Measurements from ENCODE around the gene MCAT. TPM values are rescaled to one million over a fixed set of nuclear protein-coding genes. Genes with fewer than 3 reads are reported as not detected.

Gene MCAT
- polyA plus RNA-seq, 1 donor, result 15.6 TPM

DNA sequence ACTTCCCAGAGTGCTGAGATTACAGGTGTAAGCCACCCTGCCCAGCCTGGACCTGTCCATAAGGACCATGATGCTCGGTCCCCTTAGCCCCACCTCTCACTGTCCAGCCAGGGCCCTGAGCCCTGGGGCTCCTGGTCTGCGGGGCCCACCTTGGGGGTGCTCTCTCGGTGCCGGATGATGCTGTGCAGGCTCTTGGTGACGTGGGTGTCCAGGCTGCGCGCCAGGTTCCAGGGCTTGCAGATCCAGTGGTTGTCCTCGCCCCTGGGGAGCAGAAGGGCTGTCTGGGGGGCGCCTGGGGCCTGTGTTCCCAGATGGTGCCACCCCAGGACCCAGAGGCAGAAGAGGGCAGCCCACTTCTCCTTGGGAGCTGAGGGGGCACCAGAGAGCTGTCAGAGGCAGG, 30.4 kb upstream of the MCAT start:
- H3K36me3 ChIP-seq (ENCODE audit: control insufficient read depth, insufficient read depth, low read length), result peaks cover 74% of the 10 kb centered on the region
- H3K4me3 ChIP-seq (ENCODE audit: low read length), result no peak overlapping the region
- no peaks in the 10 kb centered on the region for H3K4me1 ChIP-seq (ENCODE audit: control insufficient read depth, insufficient read depth, low read length)
- WGBS (ENCODE audit: insufficient coverage, low lambda C conversion rate), result no CpG with 5 or more reads among the region's 9 CpGs
- no peaks in the 10 kb centered on the region for H3K27me3 ChIP-seq (ENCODE audit: control insufficient read depth, insufficient read depth, low read length)
- DNase-seq, result no peak
- H3K9me3 ChIP-seq (ENCODE audit: control insufficient read depth, low read depth, low read length), result no peaks in the 10 kb centered on the region
- no peak overlapping the region for H3K27ac ChIP-seq (ENCODE audit: low read length)

DNA sequence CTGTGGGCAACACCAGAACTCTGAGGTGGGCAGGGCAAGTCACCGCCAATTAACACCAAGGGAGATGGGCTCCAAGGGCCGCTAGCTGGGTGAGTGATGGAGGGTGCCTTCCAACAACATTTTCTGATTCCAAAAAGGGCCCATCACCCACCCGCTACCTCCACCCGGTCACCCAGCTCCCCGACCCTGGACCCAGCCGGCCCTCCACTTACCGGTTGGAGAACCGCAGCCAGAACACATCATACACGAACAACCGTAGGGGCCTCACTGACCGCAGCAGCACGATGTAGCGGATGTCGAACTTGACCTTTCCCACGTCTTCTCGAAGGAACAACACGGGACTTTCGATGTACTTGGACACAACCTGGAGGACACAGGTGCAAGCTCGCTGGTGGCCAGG, 29.0 kb upstream of the MCAT start:
- Histone ChIP-seq H3K9me3 (ENCODE audit: control insufficient read depth, low read depth, low read length) (no peaks in the 10 kb centered on the region), H3K27ac (ENCODE audit: low read length) (no peak overlapping the region), H3K4me3 (ENCODE audit: low read length) (no peak overlapping the region), H3K27me3 (ENCODE audit: control insufficient read depth, insufficient read depth, low read length) (no peaks in the 10 kb centered on the region), H3K4me1 (ENCODE audit: control insufficient read depth, insufficient read depth, low read length) (no peaks in the 10 kb centered on the region), H3K36me3 (ENCODE audit: control insufficient read depth, insufficient read depth, low read length) (peaks cover 79% of the 10 kb centered on the region)
- WGBS (ENCODE audit: insufficient coverage, low lambda C conversion rate), result no CpG with 5 or more reads among the region's 19 CpGs
- no peak for DNase-seq

DNA sequence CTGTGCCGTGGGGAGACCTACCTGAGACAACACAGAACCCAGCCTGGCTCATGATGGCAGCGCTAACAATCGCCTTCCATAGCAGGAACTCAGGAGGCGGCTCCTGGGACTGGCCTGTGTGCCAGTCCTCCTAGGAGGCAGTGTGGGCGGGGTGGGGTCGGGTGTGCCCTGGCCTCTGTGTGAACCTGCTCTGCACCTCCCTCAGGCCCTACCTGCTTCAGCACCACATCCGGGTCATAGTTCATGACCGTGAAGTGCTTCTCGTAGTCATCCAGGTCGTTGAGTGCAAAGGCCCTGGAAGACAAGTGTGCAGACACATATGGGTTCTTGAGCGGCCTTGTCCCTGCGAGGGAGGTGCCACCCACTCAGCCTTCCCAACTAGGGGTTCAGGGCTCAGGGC, 28.4 kb upstream of the MCAT start:
- no CpG with 5 or more reads among the region's 12 CpGs for WGBS (ENCODE audit: insufficient coverage, low lambda C conversion rate)
- H3K4me3 ChIP-seq (ENCODE audit: low read length), result no peak overlapping the region
- no peak overlapping the region for H3K27ac ChIP-seq (ENCODE audit: low read length)
- H3K36me3 ChIP-seq (ENCODE audit: control insufficient read depth, insufficient read depth, low read length), result peaks cover 77% of the 10 kb centered on the region
- no peaks in the 10 kb centered on the region for H3K27me3 ChIP-seq (ENCODE audit: control insufficient read depth, insufficient read depth, low read length)
- H3K4me1 ChIP-seq (ENCODE audit: control insufficient read depth, insufficient read depth, low read length), result no peaks in the 10 kb centered on the region
- no peak for DNase-seq
- H3K9me3 ChIP-seq (ENCODE audit: control insufficient read depth, low read depth, low read length), result no peaks in the 10 kb centered on the region

DNA sequence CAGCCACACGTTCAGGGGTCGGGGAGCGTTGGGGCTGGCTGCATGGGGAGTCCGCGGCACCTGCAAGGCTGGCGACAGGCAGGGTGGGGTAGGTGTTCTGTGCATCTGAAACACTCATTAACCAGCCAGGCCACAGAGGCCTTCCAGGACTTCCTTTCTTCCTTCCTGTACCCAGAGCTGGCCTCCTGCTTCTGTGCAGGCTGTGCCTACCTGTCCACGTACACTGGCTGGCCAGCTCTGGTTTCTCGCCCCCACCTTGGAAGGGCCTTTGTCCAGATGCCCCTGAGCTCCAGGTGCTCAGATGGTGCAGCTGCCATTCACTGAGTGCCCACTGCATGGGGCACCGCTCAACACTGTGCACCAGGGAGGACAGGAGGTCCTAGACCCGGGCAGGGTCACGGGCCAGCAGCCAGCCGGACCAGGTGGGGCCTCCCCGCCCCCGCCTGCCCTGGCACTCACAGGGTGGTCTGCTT, 27.9 kb upstream of the MCAT start:
- WGBS (ENCODE audit: insufficient coverage, low lambda C conversion rate), result no CpG with 5 or more reads among the region's 14 CpGs

DNA sequence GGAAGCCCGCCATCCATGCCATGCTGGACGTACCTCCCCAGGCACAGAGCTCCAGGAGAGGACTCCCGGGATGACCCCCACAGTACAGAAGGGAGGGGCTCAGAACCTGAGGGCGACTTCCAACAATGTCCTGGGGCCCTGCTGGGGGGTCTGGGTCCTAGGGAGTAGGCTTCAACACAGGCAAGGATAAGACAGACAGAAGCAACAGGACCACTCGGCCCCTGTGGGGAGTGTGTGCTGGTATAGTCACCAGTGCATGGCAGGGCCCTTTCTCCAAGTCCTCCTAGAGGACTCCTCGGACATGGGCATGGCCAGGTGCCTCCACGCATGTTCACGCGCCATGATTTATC, 26.9 kb upstream of the MCAT start:
- no peak overlapping the region for H3K27ac ChIP-seq (ENCODE audit: low read length)
- H3K27me3 ChIP-seq (ENCODE audit: control insufficient read depth, insufficient read depth, low read length), result no peaks in the 10 kb centered on the region
- no peak overlapping the region for H3K4me3 ChIP-seq (ENCODE audit: low read length)
- no peaks in the 10 kb centered on the region for H3K4me1 ChIP-seq (ENCODE audit: control insufficient read depth, insufficient read depth, low read length)
- no peak for DNase-seq
- H3K9me3 ChIP-seq (ENCODE audit: control insufficient read depth, low read depth, low read length), result no peaks in the 10 kb centered on the region
- peaks cover 66% of the 10 kb centered on the region for H3K36me3 ChIP-seq (ENCODE audit: control insufficient read depth, insufficient read depth, low read length)
- no CpG with 5 or more reads among the region's 9 CpGs for WGBS (ENCODE audit: insufficient coverage, low lambda C conversion rate)

More for the DNA sequence above, 27.9 kb upstream of the MCAT start:
- H3K4me1 ChIP-seq (ENCODE audit: control insufficient read depth, insufficient read depth, low read length), result no peaks in the 10 kb centered on the region
- no peaks in the 10 kb centered on the region for H3K9me3 ChIP-seq (ENCODE audit: control insufficient read depth, low read depth, low read length)
- no peak for DNase-seq
- H3K4me3 ChIP-seq (ENCODE audit: low read length), result no peak overlapping the region
- H3K27ac ChIP-seq (ENCODE audit: low read length), result no peak overlapping the region
- peaks cover 75% of the 10 kb centered on the region for H3K36me3 ChIP-seq (ENCODE audit: control insufficient read depth, insufficient read depth, low read length)
- no peaks in the 10 kb centered on the region for H3K27me3 ChIP-seq (ENCODE audit: control insufficient read depth, insufficient read depth, low read length)

DNA sequence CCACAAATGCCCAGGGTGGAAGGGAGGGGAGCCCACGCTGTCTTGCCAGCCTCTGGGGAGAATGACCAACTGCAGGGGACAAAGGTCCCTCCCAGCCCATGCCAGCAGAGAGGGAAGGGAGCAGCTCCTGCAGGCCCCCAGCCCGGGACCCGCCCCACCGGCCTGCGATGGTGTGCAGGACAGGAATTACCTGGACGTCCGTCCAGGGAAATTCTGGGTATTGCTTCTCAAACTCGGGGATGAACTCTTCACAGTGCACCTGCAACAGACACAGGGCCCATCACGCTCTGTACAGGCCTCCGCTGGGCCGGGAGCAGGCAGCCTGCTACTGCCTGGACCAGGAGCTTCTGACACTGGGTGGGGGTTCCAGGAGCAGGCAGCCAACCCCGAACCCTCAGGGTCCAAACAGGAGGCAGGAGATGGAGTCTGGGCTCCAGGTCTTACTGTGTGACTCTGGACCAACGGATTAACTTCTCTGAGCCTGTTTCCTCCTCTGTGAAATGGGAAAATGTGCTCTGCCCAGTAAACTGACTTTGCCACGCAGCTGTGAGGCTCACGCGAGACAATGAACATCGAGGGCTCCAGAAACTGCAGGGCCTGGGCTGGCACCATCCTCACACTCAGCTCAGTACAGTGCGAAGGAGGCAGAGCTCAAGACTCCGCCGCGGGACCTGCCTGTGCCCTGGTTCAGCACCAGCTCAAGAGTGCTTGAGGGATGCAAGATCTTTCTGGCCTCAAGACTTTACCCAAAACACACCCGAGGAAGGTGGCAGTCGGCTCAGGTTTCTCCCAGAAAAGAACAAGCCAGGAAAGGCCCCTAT, 26.3 kb upstream of the MCAT start:
- H3K27me3 ChIP-seq (ENCODE audit: control insufficient read depth, insufficient read depth, low read length), result peaks cover 2% of the 10 kb centered on the region
- H3K27ac ChIP-seq (ENCODE audit: low read length), result no peak overlapping the region
- DNase-seq, result no peak
- no peaks in the 10 kb centered on the region for H3K9me3 ChIP-seq (ENCODE audit: control insufficient read depth, low read depth, low read length)
- no peak overlapping the region for H3K4me3 ChIP-seq (ENCODE audit: low read length)
- no CpG with 5 or more reads among the region's 23 CpGs for WGBS (ENCODE audit: insufficient coverage, low lambda C conversion rate)
- no peaks in the 10 kb centered on the region for H3K4me1 ChIP-seq (ENCODE audit: control insufficient read depth, insufficient read depth, low read length)
- peaks cover 60% of the 10 kb centered on the region for H3K36me3 ChIP-seq (ENCODE audit: control insufficient read depth, insufficient read depth, low read length)

DNA sequence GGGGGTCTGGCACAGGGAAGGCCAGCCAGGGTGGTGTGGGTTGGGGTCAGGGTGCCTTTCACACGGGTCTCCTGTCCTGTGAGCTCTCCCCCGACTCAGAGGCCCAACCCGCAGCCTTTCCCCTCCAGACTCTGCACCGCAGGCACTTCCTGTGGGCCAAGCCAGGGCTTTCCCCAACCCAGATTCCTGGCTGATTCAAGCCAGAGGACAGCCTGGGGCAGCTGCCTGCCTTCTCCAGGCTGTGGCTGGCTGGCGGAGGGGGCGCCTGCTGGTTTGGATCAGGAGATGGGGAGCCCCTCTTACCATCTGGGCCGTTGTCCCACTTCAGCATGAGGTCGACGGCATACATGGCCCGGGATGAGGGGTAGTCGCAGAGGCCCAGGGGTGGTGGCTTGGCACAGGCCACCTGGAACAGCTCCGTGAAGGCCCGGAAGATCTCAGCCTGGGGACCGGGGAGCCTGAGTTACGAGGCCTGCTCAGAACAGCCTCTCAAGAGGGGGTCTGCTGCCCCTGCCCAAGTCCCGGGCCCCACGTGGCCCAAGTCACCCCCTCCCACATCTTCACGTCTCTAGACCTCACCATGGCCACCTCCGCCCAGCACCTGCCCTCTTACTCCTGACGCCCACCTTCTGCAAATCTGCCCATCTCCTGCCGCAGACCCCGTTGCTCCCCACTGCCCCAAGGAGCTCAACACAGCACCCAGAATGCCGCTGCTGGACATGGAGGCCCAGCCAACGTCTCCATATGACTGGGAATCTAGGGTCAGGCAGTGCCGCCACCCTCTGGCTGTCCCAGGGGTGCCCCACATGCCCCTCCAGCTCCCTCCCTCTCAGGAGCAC, 25.5 kb upstream of the MCAT start:
- no CpG with 5 or more reads among the region's 25 CpGs for WGBS (ENCODE audit: insufficient coverage, low lambda C conversion rate)

DNA sequence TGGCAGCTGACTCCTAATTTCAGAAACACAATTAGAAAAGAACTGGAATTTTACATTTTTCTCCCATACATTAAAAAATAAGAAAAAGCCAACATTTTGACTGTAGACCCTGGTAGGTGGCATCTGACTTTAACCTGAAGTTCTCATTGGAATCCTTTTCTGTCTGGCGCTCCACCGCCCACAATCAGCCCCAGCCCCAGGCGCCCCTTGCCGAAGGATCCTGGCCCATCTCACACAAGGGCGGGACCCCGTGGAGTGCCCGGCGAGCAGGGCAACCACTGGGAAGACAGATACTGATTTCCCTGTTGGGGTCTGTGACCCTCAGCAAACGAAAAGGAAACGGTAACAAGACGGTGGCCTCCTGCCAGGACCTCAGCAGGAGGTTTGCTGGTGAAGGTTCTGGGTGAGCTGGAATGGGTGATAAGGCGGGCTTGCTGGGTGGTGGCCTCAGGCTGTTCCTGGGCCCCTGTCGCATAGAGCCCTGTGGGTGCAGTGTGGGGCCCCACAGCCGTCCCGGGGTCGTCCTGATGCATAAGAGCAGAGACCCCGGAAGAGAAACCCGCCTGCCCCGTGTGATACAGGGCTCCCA, 23.9 kb upstream of the MCAT start:
- peaks cover 42% of the 10 kb centered on the region for H3K36me3 ChIP-seq (ENCODE audit: control insufficient read depth, insufficient read depth, low read length)
- H3K27me3 ChIP-seq (ENCODE audit: control insufficient read depth, insufficient read depth, low read length), result peaks cover 19% of the 10 kb centered on the region
- H3K4me1 ChIP-seq (ENCODE audit: control insufficient read depth, insufficient read depth, low read length), result no peaks in the 10 kb centered on the region
- no peaks in the 10 kb centered on the region for H3K9me3 ChIP-seq (ENCODE audit: control insufficient read depth, low read depth, low read length)
- no peak overlapping the region for H3K4me3 ChIP-seq (ENCODE audit: low read length)
- WGBS (ENCODE audit: insufficient coverage, low lambda C conversion rate), result no CpG with 5 or more reads among the region's 19 CpGs
- H3K27ac ChIP-seq (ENCODE audit: low read length), result no peak overlapping the region
- DNase-seq, result no peak

More for the DNA sequence above, 25.5 kb upstream of the MCAT start:
- H3K36me3 ChIP-seq (ENCODE audit: control insufficient read depth, insufficient read depth, low read length), result peaks cover 52% of the 10 kb centered on the region
- no peaks in the 10 kb centered on the region for H3K9me3 ChIP-seq (ENCODE audit: control insufficient read depth, low read depth, low read length)
- H3K27me3 ChIP-seq (ENCODE audit: control insufficient read depth, insufficient read depth, low read length), result peaks cover 10% of the 10 kb centered on the region
- no peak overlapping the region for H3K4me3 ChIP-seq (ENCODE audit: low read length)
- DNase-seq, result no peak
- H3K27ac ChIP-seq (ENCODE audit: low read length), result no peak overlapping the region
- H3K4me1 ChIP-seq (ENCODE audit: control insufficient read depth, insufficient read depth, low read length), result no peaks in the 10 kb centered on the region

DNA sequence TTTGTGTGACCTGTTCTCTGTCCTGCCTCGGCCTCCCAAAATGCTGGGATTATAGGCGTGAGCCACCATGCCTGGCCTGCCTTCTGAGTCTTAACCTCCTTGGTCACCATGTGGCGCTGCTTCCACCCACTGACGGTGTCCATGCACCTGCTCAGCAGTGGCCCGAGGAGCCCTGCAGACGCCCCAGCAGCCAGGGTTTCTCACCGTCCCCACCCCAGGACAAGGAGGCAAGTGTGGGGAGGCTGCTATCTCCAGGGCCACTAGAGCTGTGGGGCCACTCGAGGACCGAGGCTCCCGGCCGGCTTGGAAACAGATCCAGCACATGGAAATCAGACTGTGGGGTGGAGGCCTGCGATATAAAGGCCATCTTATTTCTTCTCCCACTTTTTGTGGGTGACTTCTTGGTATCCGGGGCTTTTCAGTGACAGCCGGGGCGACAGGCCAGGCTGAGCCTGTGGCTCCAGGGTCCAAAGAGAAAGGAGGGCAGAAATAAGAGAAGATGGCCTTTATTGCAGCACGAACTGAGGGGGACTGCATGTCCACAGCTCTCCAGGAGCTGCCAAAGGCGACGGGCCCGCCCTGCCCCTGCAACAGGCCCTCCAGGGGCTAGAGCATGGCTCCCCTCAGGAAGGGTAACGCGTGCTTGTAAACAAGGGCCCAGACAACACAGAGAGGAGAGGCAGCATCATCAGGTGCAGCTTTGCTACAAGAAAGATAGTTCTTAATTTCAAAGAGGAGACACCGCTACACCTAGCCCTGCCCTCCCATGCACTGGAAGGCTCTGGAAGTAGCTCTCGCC, 23.1 kb upstream of the MCAT start:
- H3K9me3 ChIP-seq (ENCODE audit: control insufficient read depth, low read depth, low read length), result no peaks in the 10 kb centered on the region
- no peak overlapping the region for H3K27ac ChIP-seq (ENCODE audit: low read length)
- no peaks in the 10 kb centered on the region for H3K4me1 ChIP-seq (ENCODE audit: control insufficient read depth, insufficient read depth, low read length)
- peaks cover 35% of the 10 kb centered on the region for H3K36me3 ChIP-seq (ENCODE audit: control insufficient read depth, insufficient read depth, low read length)
- no CpG with 5 or more reads among the region's 23 CpGs for WGBS (ENCODE audit: insufficient coverage, low lambda C conversion rate)
- H3K4me3 ChIP-seq (ENCODE audit: low read length), result no peak overlapping the region
- no peak for DNase-seq
- peaks cover 19% of the 10 kb centered on the region for H3K27me3 ChIP-seq (ENCODE audit: control insufficient read depth, insufficient read depth, low read length)

DNA sequence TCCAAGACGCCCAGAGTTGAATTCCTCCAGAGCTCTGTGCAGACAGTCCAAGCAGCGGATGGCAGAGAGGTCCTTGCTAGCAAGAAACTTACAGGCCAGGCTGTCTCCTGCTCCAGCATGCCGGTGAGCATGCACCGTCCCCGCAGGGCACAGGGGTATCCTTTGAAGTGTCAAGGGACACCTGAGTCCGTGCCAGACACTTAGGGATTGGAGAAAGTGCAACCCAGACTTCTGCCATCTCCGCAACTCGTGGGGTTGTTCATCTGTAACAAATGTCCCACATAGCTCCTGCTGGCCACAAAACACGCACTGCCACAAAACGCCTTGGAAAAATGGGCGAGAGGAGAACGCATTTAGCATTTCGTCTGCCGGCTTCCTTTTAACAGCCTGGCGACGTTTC, 21.4 kb upstream of the MCAT start:
- Histone ChIP-seq H3K4me3 (ENCODE audit: low read length) (no peak overlapping the region), H3K4me1 (ENCODE audit: control insufficient read depth, insufficient read depth, low read length) (no peaks in the 10 kb centered on the region), H3K27ac (ENCODE audit: low read length) (no peak overlapping the region)

More for the DNA sequence above, 21.4 kb upstream of the MCAT start:
- H3K36me3 ChIP-seq (ENCODE audit: control insufficient read depth, insufficient read depth, low read length), result peaks cover 20% of the 10 kb centered on the region
- no peaks in the 10 kb centered on the region for H3K9me3 ChIP-seq (ENCODE audit: control insufficient read depth, low read depth, low read length)
- WGBS (ENCODE audit: insufficient coverage, low lambda C conversion rate), result no CpG with 5 or more reads among the region's 16 CpGs
- peaks cover 19% of the 10 kb centered on the region for H3K27me3 ChIP-seq (ENCODE audit: control insufficient read depth, insufficient read depth, low read length)
- no peak for DNase-seq

Measured in large intestine (tissue), 3 donors.